Stimulated activated CD4-positive, alpha-beta T cell treated with anti-CD3 and anti-CD28 coated beads, Interleukin-15, amount 100 ng/mL, for 48 hours (primary cell): ENCODE results near the gene ARMC5.
A peak's percentile ranks its signal among the peaks of the same experiment; 100 is the strongest.
"Not testable (repeated sequence)": the region's sequence is repeated elsewhere in the genome, so short reads cannot be mapped to it uniquely, and the experiment has no call there.

Experiments
- DNase-seq, 2 donors: peaks; one replicate each; pipeline ENCODE4 v3.0.0-alpha.2; 2020; ENCODE audit warnings: low read depth in 2 of 2

Gene ARMC5

GRCh38 chr16:31499928-31500327 lies 40.6 kb downstream of the ARMC5 start:
- DNase-seq, result no peak

- no peak for DNase-seq
These were observed 42.1 kb downstream of the ARMC5 start for GRCh38 chr16:31501226-31501965.

- no peak for DNase-seq
These were observed 42.7 kb downstream of the ARMC5 start for GRCh38 chr16:31501966-31502348.

- DNase-seq, result no peak
These were observed 43.7 kb downstream of the ARMC5 start for GRCh38 chr16:31502981-31503380.

GRCh38 chr16:31503555-31503954 lies 44.3 kb downstream of the ARMC5 start:
- DNase-seq, result not testable (repeated sequence)

GRCh38 chr16:31504159-31504558 lies 44.9 kb downstream of the ARMC5 start:
- DNase-seq, result no peak

- peak in 1 of 2 donors; percentile 18 for DNase-seq
These were observed 46.2 kb downstream of the ARMC5 start for GRCh38 chr16:31505483-31505882.

- no peak for DNase-seq
These were observed 48.3 kb downstream of the ARMC5 start for GRCh38 chr16:31507617-31507928.

GRCh38 chr16:31507929-31508705 lies 48.8 kb downstream of the ARMC5 start, which contains the start of gene RUSF1:
RUSF1 (minus strand) TSS chr16:31508391; CDS start chr16:31508373, 18 bp downstream.
- peak; percentile 79 to 81 for DNase-seq

- no peak for DNase-seq
These were observed 49.5 kb downstream of the ARMC5 start for GRCh38 chr16:31508706-31509195.

- no peak for DNase-seq
These were observed 53.8 kb downstream of the ARMC5 start for GRCh38 chr16:31513126-31513525.

GRCh38 chr16:31513884-31514283 lies 54.6 kb downstream of the ARMC5 start:
- no peak for DNase-seq
